ENCODE results near the gene KREMEN1. TPM values are rescaled to one million over a fixed set of nuclear protein-coding genes. Genes with fewer than 3 reads are reported as not detected.

The KREMEN1 gene
- total RNA-seq, 1 experiment from 2014 or later: 5.8 TPM

DNA sequence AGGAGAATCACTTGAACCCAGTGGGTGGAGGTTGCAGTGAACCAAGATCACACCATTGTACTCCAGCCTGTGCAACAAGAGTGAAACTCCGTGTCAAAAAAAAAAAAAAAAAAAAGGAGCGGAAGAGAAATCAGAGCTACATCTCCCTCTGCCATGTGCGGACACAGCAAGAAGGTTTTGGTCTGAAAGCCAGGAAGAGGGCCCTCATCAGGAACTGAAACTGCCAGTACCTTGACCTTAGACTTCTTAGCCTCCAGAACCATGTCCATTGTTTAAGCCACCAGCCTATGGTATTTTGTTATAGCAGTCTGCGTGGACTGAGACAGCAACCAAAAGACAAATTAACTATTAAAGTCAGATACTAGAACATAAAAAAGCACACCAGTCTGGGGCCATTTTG is 41.6 kb downstream of the KREMEN1 start (continued):
- TF ChIP-seq, protein P1, sequence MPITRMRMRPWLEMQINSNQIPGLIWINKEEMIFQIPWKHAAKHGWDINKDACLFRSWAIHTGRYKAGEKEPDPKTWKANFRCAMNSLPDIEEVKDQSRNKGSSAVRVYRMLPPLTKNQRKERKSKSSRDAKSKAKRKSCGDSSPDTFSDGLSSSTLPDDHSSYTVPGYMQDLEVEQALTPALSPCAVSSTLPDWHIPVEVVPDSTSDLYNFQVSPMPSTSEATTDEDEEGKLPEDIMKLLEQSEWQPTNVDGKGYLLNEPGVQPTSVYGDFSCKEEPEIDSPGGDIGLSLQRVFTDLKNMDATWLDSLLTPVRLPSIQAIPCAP (CRISPR knock-in tag; IDR thresholded peaks at IDR 0.05): no peak
- TF ChIP-seq, protein P2, sequence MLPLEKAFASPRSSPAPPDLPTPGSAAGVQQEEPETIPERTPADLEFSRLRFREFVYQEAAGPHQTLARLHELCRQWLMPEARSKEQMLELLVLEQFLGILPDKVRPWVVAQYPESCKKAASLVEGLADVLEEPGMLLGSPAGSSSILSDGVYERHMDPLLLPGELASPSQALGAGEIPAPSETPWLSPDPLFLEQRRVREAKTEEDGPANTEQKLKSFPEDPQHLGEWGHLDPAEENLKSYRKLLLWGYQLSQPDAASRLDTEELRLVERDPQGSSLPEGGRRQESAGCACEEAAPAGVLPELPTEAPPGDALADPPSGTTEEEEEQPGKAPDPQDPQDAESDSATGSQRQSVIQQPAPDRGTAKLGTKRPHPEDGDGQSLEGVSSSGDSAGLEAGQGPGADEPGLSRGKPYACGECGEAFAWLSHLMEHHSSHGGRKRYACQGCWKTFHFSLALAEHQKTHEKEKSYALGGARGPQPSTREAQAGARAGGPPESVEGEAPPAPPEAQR (CRISPR knock-in tag; IDR thresholded peaks at IDR 0.05): no peak
- TF ChIP-seq MXD4 (CRISPR knock-in tag; IDR thresholded peaks at IDR 0.05; ENCODE audit: borderline replicate concordance): no peak
- TF ChIP-seq ZNF263 (CRISPR knock-in tag; IDR thresholded peaks at IDR 0.05; ENCODE audit: low read depth): no peak
- no peak for TF ChIP-seq IRF2 (CRISPR knock-in tag; IDR thresholded peaks at IDR 0.05; ENCODE audit: borderline replicate concordance, low read depth)
- TF ChIP-seq, protein P3, sequence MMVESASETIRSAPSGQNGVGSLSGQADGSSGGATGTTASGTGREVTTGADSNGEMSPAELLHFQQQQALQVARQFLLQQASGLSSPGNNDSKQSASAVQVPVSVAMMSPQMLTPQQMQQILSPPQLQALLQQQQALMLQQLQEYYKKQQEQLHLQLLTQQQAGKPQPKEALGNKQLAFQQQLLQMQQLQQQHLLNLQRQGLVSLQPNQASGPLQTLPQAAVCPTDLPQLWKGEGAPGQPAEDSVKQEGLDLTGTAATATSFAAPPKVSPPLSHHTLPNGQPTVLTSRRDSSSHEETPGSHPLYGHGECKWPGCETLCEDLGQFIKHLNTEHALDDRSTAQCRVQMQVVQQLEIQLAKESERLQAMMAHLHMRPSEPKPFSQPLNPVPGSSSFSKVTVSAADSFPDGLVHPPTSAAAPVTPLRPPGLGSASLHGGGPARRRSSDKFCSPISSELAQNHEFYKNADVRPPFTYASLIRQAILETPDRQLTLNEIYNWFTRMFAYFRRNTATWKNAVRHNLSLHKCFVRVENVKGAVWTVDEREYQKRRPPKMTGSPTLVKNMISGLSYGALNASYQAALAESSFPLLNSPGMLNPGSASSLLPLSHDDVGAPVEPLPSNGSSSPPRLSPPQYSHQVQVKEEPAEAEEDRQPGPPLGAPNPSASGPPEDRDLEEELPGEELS (CRISPR knock-in tag; IDR thresholded peaks at IDR 0.05): no peak
- no peak for TF ChIP-seq ELF4 (CRISPR knock-in tag; IDR thresholded peaks at IDR 0.05; ENCODE audit: low read depth)
- TF ChIP-seq GRHL2 (CRISPR knock-in tag; IDR thresholded peaks at IDR 0.05; ENCODE audit: insufficient replicate concordance, severe bottlenecking): no peak
- TF ChIP-seq NFATC4 (CRISPR knock-in tag; IDR thresholded peaks at IDR 0.05): no peak
- TF ChIP-seq, protein P4, sequence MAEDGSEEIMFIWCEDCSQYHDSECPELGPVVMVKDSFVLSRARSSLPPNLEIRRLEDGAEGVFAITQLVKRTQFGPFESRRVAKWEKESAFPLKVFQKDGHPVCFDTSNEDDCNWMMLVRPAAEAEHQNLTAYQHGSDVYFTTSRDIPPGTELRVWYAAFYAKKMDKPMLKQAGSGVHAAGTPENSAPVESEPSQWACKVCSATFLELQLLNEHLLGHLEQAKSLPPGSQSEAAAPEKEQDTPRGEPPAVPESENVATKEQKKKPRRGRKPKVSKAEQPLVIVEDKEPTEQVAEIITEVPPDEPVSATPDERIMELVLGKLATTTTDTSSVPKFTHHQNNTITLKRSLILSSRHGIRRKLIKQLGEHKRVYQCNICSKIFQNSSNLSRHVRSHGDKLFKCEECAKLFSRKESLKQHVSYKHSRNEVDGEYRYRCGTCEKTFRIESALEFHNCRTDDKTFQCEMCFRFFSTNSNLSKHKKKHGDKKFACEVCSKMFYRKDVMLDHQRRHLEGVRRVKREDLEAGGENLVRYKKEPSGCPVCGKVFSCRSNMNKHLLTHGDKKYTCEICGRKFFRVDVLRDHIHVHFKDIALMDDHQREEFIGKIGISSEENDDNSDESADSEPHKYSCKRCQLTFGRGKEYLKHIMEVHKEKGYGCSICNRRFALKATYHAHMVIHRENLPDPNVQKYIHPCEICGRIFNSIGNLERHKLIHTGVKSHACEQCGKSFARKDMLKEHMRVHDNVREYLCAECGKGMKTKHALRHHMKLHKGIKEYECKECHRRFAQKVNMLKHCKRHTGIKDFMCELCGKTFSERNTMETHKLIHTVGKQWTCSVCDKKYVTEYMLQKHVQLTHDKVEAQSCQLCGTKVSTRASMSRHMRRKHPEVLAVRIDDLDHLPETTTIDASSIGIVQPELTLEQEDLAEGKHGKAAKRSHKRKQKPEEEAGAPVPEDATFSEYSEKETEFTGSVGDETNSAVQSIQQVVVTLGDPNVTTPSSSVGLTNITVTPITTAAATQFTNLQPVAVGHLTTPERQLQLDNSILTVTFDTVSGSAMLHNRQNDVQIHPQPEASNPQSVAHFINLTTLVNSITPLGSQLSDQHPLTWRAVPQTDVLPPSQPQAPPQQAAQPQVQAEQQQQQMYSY (CRISPR knock-in tag; IDR thresholded peaks at IDR 0.05): no peak

DNA sequence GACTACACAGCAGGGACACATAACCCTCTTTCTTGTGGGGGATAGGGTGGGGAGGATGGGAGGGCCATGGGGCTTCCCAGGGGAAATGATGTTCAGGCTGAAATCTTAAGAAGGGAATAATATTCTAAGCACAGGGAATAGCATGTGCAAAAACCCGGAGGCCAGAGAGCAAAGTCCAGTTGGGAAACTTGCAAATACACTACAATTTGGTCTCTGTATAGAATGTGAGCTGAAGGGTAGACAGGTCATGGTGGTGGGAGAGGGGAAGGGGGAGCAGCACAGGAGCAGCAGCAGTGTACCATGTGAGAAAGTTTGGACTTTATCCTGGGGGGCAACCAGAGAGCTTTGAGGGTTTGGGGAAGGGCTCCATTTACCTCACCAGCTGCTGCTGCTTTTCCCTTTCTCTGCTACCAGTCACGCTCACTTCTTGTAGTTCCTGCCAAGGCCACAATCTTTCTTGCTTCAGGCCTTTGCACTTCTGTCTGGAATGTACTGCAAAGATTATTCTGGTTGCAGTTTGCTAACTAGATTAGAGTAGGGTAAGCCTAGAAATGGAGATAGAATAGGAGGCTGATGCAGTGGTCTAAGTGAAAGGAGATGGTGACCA is 43.0 kb downstream of the KREMEN1 start:
- H3K9me3 Mint-ChIP-seq: peaks cover 22% of the 10 kb centered on the region

DNA sequence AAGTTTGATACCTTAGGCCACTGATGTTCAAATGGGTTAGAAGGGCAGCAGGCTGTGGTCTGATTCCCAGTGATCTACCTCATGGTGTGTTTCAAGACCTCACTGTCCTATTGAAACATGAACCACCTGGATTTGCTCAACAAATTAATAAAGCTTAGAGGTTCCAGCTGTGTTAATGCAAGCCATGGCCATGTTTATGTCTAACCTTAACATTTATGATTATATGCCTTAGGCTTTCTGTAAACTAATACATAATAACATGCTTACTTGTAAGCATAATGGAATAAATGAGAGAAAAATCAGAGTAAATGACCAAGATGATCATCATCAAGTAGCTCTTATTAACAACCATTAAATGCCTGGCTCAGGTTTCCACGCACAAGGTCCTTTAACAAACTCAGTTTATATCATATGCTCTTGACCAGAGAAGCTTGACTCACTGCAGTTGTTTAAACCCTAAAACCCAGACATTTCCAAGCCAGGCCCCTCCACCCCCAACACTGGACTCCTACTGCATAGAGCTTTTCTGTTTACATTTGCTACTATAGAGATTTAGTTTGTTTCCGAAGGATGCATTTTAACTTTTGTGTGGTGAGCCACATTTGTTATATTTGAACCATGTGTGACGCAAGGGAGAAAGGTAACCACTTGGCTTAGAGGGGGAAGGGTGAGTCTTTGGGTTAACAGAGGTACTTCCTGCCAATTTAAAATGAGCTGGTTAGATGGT is 43.7 kb downstream of the KREMEN1 start:
- H3K4me1 Mint-ChIP-seq: no peaks in the 10 kb centered on the region
- no peak overlapping the region for H3K27ac Mint-ChIP-seq
- CTCF ChIA-PET: interaction anchor here (0.5 to 1.9 kb wide), 3 partner anchors 38 to 129 kb away, joined by 4 to 9 read pairs (median 4); no protein-coding TSS in a partner anchor
- TF ChIP-seq ZNF423 (CRISPR knock-in tag; IDR thresholded peaks at IDR 0.05) (no peak), PRRX2 (CRISPR knock-in tag; IDR thresholded peaks at IDR 0.05) (no peak), ZNF232 (CRISPR knock-in tag; IDR thresholded peaks at IDR 0.05) (no peak), ZNF121 (CRISPR knock-in tag; IDR thresholded peaks at IDR 0.05) (no peak), CREM (CRISPR knock-in tag; IDR thresholded peaks at IDR 0.05) (no peak), ATF1 (CRISPR knock-in tag; IDR thresholded peaks at IDR 0.05) (no peak), GTF2I (CRISPR knock-in tag; conservative IDR thresholded peaks at IDR 0.05) (no peak), SMAD3 (CRISPR knock-in tag; IDR thresholded peaks at IDR 0.05; ENCODE audit: borderline replicate concordance) (no peak), TEAD4 (CRISPR knock-in tag; IDR thresholded peaks at IDR 0.05) (no peak)
- TF ChIP-seq, protein P5, sequence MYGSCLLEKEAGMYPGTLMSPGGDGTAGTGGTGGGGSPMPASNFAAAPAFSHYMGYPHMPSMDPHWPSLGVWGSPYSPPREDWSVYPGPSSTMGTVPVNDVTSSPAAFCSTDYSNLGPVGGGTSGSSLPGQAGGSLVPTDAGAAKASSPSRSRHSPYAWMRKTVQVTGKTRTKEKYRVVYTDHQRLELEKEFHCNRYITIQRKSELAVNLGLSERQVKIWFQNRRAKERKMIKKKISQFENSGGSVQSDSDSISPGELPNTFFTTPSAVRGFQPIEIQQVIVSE (CRISPR knock-in tag; IDR thresholded peaks at IDR 0.05; ENCODE audit: borderline replicate concordance): no peak
- TF ChIP-seq, protein P6, sequence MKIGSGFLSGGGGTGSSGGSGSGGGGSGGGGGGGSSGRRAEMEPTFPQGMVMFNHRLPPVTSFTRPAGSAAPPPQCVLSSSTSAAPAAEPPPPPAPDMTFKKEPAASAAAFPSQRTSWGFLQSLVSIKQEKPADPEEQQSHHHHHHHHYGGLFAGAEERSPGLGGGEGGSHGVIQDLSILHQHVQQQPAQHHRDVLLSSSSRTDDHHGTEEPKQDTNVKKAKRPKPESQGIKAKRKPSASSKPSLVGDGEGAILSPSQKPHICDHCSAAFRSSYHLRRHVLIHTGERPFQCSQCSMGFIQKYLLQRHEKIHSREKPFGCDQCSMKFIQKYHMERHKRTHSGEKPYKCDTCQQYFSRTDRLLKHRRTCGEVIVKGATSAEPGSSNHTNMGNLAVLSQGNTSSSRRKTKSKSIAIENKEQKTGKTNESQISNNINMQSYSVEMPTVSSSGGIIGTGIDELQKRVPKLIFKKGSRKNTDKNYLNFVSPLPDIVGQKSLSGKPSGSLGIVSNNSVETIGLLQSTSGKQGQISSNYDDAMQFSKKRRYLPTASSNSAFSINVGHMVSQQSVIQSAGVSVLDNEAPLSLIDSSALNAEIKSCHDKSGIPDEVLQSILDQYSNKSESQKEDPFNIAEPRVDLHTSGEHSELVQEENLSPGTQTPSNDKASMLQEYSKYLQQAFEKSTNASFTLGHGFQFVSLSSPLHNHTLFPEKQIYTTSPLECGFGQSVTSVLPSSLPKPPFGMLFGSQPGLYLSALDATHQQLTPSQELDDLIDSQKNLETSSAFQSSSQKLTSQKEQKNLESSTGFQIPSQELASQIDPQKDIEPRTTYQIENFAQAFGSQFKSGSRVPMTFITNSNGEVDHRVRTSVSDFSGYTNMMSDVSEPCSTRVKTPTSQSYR (CRISPR knock-in tag; IDR thresholded peaks at IDR 0.05): no peak

More for the DNA sequence above, 43.0 kb downstream of the KREMEN1 start:
- ATAC-seq: no peak
- ChIA-PET POLR2A (no interaction called here), CTCF (interaction anchor here (1.3 to 1.9 kb wide), 2 partner anchors 39 to 130 kb away, joined by 4 to 9 read pairs; no protein-coding TSS in a partner anchor)
- no peak for DNase-seq (ENCODE audit: low spot score)
- Mint-ChIP-seq H3K27me3 (ENCODE audit: low read depth) (peaks cover 7% of the 10 kb centered on the region; the same call in 1 of the 2 replicates), H3K4me3 (no peak overlapping the region), H3K27ac (no peak overlapping the region), H3K4me1 (no peaks in the 10 kb centered on the region), H3K36me3 (peaks cover 14% of the 10 kb centered on the region)
- TF ChIP-seq TEAD1 (CRISPR knock-in tag; IDR thresholded peaks at IDR 0.05) (no peak), SOX15 (CRISPR knock-in tag; IDR thresholded peaks at IDR 0.05) (no peak)

More for the DNA sequence above, 43.7 kb downstream of the KREMEN1 start:
- H3K27me3 Mint-ChIP-seq (ENCODE audit: low read depth): peaks cover 7% of the 10 kb centered on the region; the same call in 1 of the 2 replicates
- ATAC-seq (no peak), DNase-seq (ENCODE audit: low spot score) (no peak)
- H3K4me3 Mint-ChIP-seq: no peak overlapping the region
- POLR2A ChIA-PET: no interaction called here
- peaks cover 14% of the 10 kb centered on the region for H3K36me3 Mint-ChIP-seq
- H3K9me3 Mint-ChIP-seq: peaks cover 21% of the 10 kb centered on the region

Data from WTC11 (cell line).